Measurements from ENCODE around the gene ZNF396. TPM values are rescaled to one million over a fixed set of nuclear protein-coding genes. Genes with fewer than 3 reads are reported as not detected.

ZNF396 gene
- total and polyA plus RNA-seq, 4 donors, result 0.60 to 1.2 (median 0.99) TPM

GRCh38 chr18:35393716-35394115 lies 16.6 kb upstream of the ZNF396 start:
- Histone ChIP-seq H3K4me3 (ENCODE audit: low read depth in 1 of 3, low read length in 3 of 3) (no peak overlapping the region), H3K4me1 (ENCODE audit: control insufficient read depth in 4 of 4, insufficient read depth in 4 of 4, low read length in 3 of 4) (no peaks in the 10 kb centered on the region), H3K27ac (ENCODE audit: low read depth in 1 of 2, low read length in 2 of 2) (no peak overlapping the region), H3K9ac (ENCODE audit: low read depth in 1 of 2, low read length in 2 of 2) (no peak overlapping the region), H3K36me3 (ENCODE audit: control insufficient read depth in 4 of 4, insufficient read depth in 3 of 4, low read depth in 1 of 4, low read length in 3 of 4) (no peaks in the 10 kb centered on the region), H3K27me3 (ENCODE audit: control insufficient read depth in 4 of 4, insufficient read depth in 4 of 4, low read length in 3 of 4) (no peaks in the 10 kb centered on the region), H3K9me3 (ENCODE audit: control insufficient read depth in 4 of 4, low read length in 3 of 4) (no peaks in the 10 kb centered on the region)
- TF ChIP-seq RXRA (IDR thresholded peaks at IDR 0.05) (no peak), FOXA2 (IDR thresholded peaks at IDR 0.05) (no peak), HNF4G (IDR thresholded peaks at IDR 0.05) (no peak), TAF1 (conservative IDR thresholded peaks at IDR 0.05) (no peak), HNF4A (conservative IDR thresholded peaks at IDR 0.05) (no peak), NR2F2 (IDR thresholded peaks at IDR 0.05) (no peak), FOXA1 (IDR thresholded peaks at IDR 0.05) (no peak), RAD21 (IDR thresholded peaks at IDR 0.05) (no peak), EGR1 (IDR thresholded peaks at IDR 0.05; ENCODE audit: low read depth in 2 of 2) (no peak), GABPA (IDR thresholded peaks at IDR 0.05 in 1 of 2, conservative IDR thresholded peaks at IDR 0.05 in 1 of 2) (no peak), ATF3 (IDR thresholded peaks at IDR 0.05) (no peak), MAX (IDR thresholded peaks at IDR 0.05) (no peak), YY1 (IDR thresholded peaks at IDR 0.05) (no peak)
- TF ChIP-seq, protein P1, sequence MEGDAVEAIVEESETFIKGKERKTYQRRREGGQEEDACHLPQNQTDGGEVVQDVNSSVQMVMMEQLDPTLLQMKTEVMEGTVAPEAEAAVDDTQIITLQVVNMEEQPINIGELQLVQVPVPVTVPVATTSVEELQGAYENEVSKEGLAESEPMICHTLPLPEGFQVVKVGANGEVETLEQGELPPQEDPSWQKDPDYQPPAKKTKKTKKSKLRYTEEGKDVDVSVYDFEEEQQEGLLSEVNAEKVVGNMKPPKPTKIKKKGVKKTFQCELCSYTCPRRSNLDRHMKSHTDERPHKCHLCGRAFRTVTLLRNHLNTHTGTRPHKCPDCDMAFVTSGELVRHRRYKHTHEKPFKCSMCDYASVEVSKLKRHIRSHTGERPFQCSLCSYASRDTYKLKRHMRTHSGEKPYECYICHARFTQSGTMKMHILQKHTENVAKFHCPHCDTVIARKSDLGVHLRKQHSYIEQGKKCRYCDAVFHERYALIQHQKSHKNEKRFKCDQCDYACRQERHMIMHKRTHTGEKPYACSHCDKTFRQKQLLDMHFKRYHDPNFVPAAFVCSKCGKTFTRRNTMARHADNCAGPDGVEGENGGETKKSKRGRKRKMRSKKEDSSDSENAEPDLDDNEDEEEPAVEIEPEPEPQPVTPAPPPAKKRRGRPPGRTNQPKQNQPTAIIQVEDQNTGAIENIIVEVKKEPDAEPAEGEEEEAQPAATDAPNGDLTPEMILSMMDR (IDR thresholded peaks at IDR 0.05; ENCODE audit: low read depth, low read length, missing input control), result no peak
- no peak for DNase-seq (ENCODE audit: low spot score)

- TF ChIP-seq, protein P1 (IDR thresholded peaks at IDR 0.05; ENCODE audit: low read depth, low read length, missing input control), result no peak
- TF ChIP-seq JUND (IDR thresholded peaks at IDR 0.05) (no peak), YY1 (IDR thresholded peaks at IDR 0.05) (no peak), HNF4G (IDR thresholded peaks at IDR 0.05) (no peak), ZBTB33 (IDR thresholded peaks at IDR 0.05) (no peak), SP1 (IDR thresholded peaks at IDR 0.05) (no peak), FOXA1 (IDR thresholded peaks at IDR 0.05) (no peak), HNF4A (conservative IDR thresholded peaks at IDR 0.05) (no peak), RXRA (IDR thresholded peaks at IDR 0.05) (no peak), FOXA2 (IDR thresholded peaks at IDR 0.05) (no peak), EGR1 (IDR thresholded peaks at IDR 0.05; ENCODE audit: low read depth in 2 of 2) (no peak), REST (IDR thresholded peaks at IDR 0.05) (no peak), MAX (IDR thresholded peaks at IDR 0.05) (no peak), RAD21 (IDR thresholded peaks at IDR 0.05) (no peak), ATF3 (IDR thresholded peaks at IDR 0.05) (no peak), GABPA (IDR thresholded peaks at IDR 0.05 in 1 of 2, conservative IDR thresholded peaks at IDR 0.05 in 1 of 2) (no peak)
- Histone ChIP-seq H3K4me1 (ENCODE audit: control insufficient read depth in 4 of 4, insufficient read depth in 4 of 4, low read length in 3 of 4) (no peaks in the 10 kb centered on the region), H3K36me3 (ENCODE audit: control insufficient read depth in 4 of 4, insufficient read depth in 3 of 4, low read depth in 1 of 4, low read length in 3 of 4) (no peaks in the 10 kb centered on the region), H3K27ac (ENCODE audit: low read depth in 1 of 2, low read length in 2 of 2) (no peak overlapping the region), H3K27me3 (ENCODE audit: control insufficient read depth in 4 of 4, insufficient read depth in 4 of 4, low read length in 3 of 4) (peaks cover 0 to under 1% (median 0%) of the 10 kb centered on the region in 4 donors), H3K9me3 (ENCODE audit: control insufficient read depth in 4 of 4, low read length in 3 of 4) (no peaks in the 10 kb centered on the region), H3K4me3 (ENCODE audit: low read depth in 1 of 3, low read length in 3 of 3) (no peak overlapping the region), H3K9ac (ENCODE audit: low read depth in 1 of 2, low read length in 2 of 2) (no peak overlapping the region)
- DNase-seq (ENCODE audit: low spot score), result no peak
Observed at GRCh38 chr18:35392375-35392774, 15.2 kb upstream of the ZNF396 start.
